22Rv1 (cell line): Measurements from ENCODE around the gene IWS1.
"Not testable (repeated sequence)": the region's sequence is repeated elsewhere in the genome, so short reads cannot be mapped to it uniquely, and the experiment has no call there.

Source experiments
- H3K27ac ChIP-seq: fragments of 450-650 bp; 2 replicates; pipeline ENCODE4 v1.5.1; 2017
- ZFX ChIP-seq: fragments of 450-650 bp; IDR thresholded peaks from 2 replicates; pipeline ENCODE4 v1.6.1; 2017; ENCODE audit warnings: antibody characterized with exemption, borderline replicate concordance
- TF ChIP-seq, protein P1 (sequence below): fragments of 450-650 bp; IDR thresholded peaks from 2 replicates; pipeline ENCODE4 v1.5.1; 2017; ENCODE audit warnings: mild to moderate bottlenecking

IWS1 gene

DNA sequence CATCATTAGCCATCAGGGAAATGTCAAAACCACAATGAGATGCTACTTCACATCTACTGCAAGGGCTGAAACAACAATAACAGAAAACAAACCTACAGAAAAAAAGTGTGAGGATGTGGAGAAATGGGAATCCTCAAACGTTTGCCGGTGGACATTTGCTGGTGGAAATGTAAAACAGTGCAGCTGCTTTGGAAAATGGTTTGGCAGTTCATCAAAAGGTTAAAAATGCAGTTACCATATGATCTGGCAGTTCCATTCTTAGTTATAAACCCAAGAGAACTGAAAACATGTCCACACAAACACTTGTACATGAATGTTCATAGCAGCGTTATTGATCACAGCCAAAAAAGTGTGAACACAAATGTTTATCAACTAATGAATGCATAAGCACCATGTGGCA, 63.8 kb downstream of the IWS1 start:
- TF ChIP-seq, protein P1, sequence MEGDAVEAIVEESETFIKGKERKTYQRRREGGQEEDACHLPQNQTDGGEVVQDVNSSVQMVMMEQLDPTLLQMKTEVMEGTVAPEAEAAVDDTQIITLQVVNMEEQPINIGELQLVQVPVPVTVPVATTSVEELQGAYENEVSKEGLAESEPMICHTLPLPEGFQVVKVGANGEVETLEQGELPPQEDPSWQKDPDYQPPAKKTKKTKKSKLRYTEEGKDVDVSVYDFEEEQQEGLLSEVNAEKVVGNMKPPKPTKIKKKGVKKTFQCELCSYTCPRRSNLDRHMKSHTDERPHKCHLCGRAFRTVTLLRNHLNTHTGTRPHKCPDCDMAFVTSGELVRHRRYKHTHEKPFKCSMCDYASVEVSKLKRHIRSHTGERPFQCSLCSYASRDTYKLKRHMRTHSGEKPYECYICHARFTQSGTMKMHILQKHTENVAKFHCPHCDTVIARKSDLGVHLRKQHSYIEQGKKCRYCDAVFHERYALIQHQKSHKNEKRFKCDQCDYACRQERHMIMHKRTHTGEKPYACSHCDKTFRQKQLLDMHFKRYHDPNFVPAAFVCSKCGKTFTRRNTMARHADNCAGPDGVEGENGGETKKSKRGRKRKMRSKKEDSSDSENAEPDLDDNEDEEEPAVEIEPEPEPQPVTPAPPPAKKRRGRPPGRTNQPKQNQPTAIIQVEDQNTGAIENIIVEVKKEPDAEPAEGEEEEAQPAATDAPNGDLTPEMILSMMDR: no peak
- TF ChIP-seq ZFX: no peak
- H3K27ac ChIP-seq: no peak overlapping the region

DNA sequence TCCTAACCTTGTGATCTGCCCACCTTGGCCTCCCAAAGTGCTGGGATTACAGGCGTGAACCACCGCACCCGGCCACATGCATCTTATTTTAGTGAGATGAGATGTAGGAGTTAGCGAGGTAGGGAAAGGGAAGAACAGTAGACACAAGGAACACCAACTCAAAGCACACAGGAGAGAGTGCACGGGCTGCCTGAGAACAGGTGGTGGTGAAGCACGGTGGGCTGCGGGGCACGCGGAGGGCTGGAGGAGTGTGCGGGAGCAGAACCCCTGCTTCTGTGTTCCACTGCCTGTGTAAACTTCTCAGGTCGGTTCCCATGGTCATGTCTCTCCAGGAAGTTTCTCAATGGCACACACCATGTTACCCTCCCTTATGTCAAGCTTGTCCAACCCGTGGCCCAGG, 69.3 kb downstream of the IWS1 start:
- H3K27ac ChIP-seq: no peak overlapping the region
- TF ChIP-seq ZFX: no peak
- TF ChIP-seq, protein P1: no peak

DNA sequence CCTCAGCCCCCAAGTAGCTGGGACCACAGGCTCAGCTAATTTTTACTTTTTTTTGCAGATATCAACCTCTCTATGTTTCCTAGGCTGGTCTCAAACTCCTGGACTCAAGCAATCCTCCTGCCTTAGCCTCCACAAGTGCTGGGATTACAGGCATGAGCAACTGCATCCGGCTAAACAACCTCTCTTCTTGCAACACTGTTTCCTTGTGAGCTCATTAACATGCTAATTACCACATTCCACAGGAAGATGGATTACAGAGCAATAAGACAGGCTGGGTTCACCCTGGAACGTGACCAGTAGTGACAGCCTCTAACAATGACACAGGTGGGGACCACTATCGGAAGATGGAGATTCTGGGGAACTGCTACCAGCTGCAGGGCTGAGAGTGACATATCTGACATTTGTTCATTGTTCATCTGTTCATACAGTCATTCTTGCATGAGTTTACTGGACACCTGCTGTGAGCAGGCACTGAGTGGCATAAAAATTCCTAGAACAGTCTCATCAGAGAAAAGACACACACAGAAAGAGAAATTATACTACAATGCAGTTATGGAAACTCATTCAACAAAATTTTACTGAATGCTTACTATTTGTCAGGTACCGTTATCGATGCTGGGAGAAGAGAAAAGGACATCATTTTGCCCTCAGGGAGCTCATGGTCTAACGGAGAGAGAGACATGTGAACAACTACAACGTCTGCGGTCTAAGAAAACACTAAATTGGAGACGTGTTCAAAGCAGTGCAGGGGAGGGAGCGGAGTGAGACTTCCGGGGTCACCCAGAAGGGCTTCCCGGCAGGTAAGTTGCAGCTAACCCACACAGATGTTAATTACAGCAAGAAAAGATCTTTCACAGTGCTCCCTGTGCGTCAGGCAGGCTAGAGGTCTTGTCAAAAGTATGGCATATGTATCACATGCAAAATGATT, 70.5 kb downstream of the IWS1 start:
- no peak for TF ChIP-seq ZFX
- TF ChIP-seq, protein P1: no peak
- H3K27ac ChIP-seq: peak overlapping the region; percentile 68

DNA sequence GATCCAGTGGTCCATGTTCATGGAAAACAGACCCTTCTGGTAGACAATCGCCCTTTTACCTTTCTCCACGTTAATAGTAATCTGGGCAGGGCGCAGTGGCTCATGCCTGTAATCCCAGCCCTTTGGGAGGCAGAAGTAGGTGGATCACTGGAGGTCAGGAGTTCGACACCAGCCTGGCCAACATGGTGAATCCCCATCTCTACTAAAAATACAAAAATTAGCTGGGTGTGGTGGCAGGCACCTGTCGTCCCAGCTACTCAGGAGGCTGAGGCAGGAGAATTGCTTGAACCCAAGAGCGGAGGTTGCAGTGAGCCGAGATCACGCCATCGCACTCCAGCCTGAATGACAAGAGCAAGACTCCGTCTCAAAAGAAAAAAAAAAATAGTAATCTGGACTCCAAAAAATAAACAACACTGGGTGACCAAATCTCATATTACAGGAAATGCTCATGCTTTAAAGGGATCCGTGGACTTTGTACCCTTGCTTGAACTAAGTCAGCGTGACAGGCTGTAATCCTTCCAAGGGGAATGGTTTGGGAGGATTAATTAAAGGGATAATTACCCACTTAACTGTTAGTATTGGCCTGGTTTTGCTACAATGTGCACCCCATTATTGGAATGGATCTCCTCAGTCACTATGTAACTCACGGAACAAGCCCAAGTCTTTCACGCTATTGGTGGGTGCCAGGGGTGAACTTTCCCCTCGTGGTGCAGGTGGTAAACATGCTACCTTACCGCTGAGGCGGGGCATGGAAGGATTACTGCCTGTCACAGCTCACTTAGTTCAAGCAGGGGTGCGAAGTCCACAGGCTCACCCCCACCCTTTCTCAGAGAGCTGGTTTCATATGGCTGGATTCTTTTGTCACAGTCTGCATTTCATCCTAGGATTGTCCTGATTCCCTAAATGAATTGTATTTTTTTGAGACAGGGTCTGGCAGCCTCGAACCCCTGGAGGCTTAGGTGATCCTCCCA, 71.4 kb downstream of the IWS1 start:
- TF ChIP-seq, protein P1: no peak
- no peak for TF ChIP-seq ZFX
- peak overlapping the region; percentile 68 for H3K27ac ChIP-seq

DNA sequence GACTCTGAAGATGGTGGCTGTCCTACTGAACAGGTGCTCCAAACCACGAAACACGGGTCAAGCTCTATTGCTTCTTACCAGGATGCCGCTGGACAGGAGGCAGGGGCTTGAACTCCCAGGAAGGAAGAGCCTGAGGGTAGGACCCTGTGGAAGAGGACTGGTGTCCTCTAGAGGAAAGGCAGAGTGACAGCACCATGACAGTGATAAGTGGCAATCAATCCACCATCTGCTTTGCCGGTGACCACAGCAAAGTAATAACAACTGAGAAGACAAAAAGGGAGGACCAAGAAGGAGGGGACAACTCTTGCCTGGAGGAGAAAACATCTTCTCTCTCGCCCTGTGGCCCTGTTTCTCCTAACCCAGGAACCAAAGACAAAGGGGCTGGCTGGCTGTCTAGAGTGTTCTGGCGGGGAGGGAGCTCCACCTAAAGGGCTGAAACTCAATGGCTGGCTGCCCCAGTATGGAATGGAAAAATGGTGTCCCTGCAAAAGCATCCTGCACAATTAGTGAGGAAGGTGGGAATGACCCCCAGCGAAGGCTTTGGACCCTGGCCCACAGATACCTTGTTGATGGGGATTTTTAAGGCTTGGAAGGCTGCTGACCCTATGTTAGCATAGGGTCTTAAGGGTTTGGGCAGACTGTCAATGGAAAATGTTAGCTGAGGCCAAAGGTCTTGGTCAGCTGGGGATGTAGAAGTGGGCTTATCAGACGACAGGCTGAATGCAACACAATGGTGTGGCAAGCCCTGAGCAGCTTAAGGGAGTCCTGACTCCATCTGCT, 72.7 kb downstream of the IWS1 start:
- no peak overlapping the region for H3K27ac ChIP-seq
- no peak for TF ChIP-seq ZFX
- TF ChIP-seq, protein P1: peak; percentile 20; the same call in 1 of the 2 replicates

DNA sequence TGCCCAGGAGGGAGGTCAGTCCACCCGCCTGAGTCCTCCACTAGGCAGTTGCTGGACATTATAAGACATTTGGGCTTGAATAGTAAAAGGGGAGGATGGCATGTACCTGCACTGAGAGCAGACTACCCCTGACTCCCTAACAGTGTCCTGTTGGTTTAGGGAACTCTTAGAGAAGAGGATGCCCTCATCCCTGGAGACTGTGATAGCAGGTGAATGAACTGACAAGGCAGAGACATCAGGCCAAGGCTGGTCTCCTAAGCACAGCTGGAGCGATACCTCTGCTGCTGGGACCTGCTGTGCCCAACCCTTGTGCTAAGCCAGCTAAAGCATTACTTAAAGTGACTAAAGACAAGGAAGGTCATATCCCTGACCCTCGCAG, 73.3 kb downstream of the IWS1 start:
- no peak for TF ChIP-seq ZFX
- TF ChIP-seq, protein P1: no peak

DNA sequence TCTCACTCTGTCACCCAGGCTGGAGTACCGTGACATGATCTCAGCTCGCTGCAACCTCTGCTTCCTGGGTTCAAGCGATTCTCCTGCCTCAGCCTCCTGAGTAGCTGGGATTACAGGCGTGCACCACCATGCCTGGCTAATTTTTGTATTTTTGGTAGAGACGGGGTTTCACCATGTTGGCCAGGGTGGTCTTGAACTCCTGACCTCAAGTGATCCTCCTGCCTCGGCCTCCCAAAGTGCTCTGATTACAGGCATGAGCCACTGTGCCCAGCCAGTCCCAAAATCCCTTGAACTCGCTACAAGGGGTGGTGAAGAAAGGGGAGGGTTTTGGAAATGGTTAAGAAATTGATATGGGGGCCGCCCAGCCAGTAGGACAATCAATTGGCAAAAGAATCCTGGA, 73.9 kb downstream of the IWS1 start:
- not testable (repeated sequence) for H3K27ac ChIP-seq

More for the DNA sequence above, 73.3 kb downstream of the IWS1 start:
- H3K27ac ChIP-seq: no peak overlapping the region
